Kidney capillary endothelial cell (primary cell): ENCODE data around the gene SLC17A9.

Experiments used
- DNase-seq: peaks from one replicate; pipeline ENCODE4 v3.0.0-alpha.2; 2018; ENCODE audit warnings: low spot score

SLC17A9 gene

GRCh38 chr20:63005365-63005861, 52.9 kb downstream of the SLC17A9 start:
- no peak for DNase-seq

GRCh38 chr20:63005862-63006539, 53.5 kb downstream of the SLC17A9 start:
- DNase-seq, result peak; percentile 11

- no peak for DNase-seq
These were observed 54.2 kb downstream of the SLC17A9 start, which contains the start of gene BHLHE23 for GRCh38 chr20:63006540-63007359. TSS of gene BHLHE23 (minus strand) at chr20:63006964. CDS start at chr20:63006774, 190 bp downstream.

- no peak for DNase-seq
These were observed 54.8 kb downstream of the SLC17A9 start for GRCh38 chr20:63007360-63007645.

DNA sequence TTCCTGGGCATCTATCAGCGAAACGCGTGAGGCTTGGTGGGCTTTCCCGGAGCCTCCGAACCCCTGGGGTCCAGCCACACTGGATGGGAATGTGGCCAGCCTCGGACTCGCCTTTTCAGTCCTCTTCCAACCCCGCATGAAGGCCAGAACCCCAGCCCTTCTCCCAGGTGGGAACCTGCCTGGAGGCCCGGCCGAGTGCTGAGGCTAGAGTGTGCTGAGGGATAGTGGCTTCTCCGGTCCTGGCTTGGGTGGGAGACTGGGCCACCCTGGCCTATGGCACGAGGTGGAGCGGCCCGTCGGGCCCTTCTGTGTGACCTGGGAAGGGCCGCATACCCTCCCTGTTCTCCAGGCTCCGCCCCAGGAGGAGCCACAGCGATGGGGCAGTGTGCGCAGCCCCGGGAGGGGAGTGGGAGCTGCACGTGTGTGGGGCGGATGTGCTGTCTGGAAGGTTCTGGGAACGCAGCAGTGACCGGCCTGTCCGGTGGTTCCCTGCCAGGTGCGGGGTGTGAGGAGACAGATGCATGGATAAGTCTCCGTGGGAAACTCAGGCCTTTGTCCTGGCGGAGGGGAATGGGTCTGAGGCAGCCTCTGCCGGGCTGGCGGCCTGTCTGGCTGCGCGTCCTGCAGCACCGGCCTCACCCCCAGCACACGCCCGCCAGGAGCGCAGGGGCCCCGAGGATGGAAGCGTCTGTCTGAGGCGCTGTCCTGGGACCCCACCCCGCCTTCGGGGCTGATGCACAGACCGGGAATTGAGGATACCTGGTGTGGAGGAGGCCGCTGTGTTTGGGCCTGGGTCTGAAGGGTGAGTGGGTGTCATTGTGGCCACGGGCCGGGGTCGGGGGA, 55.4 kb downstream of the SLC17A9 start:
- DNase-seq, result no peak

DNA sequence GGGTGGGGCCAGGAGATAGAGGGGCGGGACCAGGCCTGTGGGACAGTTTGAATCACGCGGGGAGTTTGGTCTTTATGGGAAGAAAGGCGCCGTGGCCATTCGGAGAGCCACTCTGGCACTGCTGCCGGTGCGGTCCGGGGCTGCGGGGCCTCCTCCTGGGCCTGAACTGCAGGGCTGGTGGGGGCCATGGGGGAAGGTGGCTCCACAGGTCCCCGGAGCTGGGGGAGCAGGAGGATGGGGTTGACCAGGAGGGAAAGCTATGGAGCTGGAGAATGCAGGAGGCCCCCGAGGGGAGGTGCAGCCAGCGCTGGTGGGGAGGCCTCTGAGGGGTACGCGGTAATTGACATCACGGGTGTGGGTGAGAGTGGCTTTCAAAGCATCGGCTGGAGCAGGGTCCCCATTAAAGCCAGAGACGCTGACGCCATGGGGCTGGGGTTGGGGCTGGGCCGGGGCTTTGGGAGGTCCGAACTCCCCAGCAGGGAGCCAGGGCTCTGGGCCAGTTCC, 56.1 kb downstream of the SLC17A9 start:
- DNase-seq, result no peak

DNA sequence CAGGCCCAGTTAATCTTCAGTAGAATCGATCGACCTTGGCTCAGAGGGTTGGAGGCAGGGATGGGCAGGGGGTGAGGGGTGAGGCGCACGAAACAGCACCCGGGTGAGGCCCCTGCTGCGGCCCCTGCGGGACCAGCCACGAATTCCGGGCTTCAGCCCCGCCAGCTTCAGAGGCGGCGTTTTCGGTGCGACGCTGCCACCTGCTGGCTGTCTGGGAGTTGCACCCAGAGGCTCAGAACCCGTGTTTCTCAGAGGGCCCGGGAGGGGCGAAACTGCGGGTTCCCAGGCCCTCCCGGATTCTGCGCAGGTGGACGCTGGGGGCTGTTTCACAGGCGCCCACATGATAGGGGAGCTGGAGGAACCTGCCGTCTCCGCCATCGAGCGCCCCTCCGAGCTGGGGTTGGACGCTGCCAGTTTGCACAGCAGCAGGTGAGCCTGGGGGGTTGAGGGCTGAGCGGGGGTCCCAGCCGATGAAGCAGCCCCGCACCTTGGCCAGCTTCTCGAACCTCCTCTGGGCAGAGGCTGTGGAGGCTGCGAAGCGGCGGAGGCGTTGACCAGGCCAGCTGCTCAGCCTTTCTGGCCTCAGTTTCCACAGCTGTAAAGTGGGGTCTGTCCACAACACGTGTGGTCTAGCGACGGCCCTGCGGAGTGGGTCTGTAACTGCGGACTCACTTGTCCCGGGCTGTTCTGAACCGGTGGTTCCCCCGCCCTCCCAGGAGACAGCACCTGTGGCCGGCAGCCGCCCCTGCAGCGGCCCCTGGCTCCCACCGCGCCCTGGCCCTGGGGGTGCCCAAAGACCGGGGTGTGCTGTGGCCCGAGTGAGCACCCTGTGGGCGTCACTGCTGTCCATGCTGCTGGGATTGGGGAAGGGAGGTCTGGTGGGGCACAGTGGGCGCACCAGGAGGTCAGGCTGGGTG, 56.8 kb downstream of the SLC17A9 start:
- peak; percentile 63 for DNase-seq

DNA sequence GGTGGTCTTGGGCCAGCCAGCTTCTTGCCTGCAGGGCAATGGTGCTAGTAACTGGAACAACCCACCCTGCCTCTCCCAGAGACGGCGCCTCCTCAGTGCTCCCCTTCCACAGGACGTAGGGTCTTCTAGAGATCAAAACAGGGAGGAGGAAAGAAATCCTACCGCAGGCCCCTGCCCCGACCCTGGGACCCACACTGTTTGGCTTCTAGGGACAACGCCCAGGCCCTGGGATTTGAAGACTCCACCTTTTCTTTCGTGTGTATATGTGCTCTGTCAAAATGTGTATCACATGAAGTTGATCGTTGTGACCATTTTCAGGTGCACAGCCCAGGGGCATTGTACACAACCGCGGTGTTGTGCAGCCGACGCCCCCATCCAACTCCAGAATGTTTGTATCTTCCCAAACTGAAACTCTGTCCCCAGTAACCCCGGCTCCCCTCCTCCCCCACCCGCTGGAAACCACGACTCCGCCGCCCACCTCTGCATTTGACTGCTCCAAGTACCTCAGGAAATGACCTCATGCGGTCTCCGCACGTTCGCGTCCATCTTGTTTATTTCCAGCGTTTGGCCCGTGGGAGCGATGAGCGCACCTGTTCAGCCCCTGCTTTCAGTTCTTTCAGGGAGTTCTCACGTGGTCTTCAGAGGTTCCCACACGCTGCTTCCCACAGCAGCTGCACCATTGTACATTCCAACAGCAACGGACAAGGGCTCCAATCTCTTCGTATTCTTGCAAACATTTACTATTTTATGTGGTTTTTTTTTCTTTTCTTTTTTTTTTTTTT, 57.7 kb downstream of the SLC17A9 start:
- DNase-seq, result no peak

- no peak for DNase-seq
These were observed 59.3 kb downstream of the SLC17A9 start for GRCh38 chr20:63011798-63012197.

DNA sequence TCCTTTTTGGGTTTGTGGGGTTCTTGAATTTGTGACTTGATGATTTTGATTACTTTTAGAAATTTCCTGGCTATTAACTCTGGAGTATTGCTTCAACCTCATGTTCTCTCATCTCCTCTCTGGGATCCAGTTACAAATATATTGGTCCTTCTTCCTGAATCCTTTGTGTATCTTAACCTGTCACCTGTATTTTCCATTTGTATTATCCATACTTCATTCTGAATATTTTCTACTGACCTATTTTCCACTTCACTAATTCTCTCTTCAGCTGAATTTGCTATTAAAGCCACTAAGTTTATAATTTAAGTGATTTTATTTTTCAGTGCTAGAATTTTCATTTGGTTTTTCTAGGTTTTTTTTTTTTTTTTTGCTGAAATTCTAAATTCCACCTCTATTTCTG, 60.7 kb downstream of the SLC17A9 start:
- DNase-seq, result no peak

GRCh38 chr20:63014287-63014686, 61.8 kb downstream of the SLC17A9 start:
- no peak for DNase-seq

- no peak for DNase-seq
These were observed 62.2 kb downstream of the SLC17A9 start for GRCh38 chr20:63014710-63015109.

- DNase-seq, result no peak
These were observed 62.7 kb downstream of the SLC17A9 start for GRCh38 chr20:63015147-63015661.

- DNase-seq, result no peak
These were observed 63.3 kb downstream of the SLC17A9 start for GRCh38 chr20:63015662-63016361.

DNA sequence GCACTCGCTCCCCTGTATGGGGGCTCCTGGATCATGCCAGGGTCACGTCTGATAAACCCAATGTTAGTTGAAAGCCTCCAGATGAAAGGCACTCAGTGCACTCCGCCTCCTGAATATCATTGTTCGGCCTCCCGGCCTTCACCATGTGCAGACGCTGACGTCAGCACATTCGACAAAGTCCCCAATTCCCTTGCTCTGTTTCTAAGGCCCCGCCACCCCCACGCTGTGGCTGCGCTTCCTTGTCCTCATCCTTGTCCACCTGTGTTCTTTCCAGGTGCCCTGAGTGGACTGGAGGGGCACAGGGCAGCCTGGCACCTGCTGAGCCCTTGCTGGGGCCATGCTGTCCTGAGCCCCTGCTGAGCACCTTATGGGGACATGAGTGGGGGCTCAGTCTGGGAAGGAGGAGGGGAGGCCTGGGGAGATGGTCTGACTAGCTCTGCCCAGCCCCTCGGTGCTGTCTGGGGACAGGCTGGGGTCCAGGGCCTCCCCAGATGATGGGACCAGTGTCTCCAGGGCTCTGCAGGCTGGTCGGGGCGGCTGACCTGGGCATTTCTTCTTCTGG, 64.1 kb downstream of the SLC17A9 start:
- no peak for DNase-seq

DNA sequence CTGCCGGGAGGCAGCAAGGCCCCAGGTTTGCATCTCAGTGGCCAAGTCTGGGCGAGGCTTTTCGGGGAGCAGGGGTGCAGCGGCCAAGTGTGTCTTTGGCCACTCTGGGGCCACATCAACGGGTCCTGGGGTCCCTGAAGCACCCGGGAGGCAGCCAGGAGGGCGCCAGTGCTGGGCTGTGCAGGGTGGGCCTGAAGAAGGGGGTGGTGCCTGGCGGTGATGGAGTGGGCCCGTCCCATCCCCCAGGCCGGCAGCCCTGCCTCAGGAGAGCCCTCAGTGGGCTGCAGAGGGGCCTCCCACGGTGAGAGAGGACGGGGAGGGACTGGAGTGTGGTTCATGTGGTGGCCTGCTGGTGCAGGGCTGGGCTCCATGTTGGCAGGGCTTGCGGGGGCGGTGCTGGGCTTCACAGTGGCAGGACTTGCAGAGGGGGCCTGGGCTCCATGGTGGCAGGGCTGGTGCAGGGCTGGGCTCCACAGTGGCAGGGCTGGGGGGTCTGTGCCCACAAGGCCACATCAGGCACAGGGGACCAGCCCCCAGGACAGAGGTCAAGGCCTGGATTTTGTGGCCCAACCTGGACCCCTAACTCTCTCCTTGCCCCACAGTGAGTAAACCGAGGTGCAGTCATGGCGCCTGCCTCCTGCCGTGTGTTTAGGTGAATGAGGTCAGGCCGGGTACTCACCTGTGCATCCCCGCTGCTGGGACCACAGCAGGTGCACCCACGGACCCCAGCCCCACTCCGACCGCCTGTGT, 64.7 kb downstream of the SLC17A9 start:
- no peak for DNase-seq

GRCh38 chr20:63017826-63018411, 65.4 kb downstream of the SLC17A9 start:
- no peak for DNase-seq
